Mesothelial cell of epicardium (in vitro differentiated cells): ENCODE measurements around the gene ASF1B. TPM values are rescaled to one million over a fixed set of nuclear protein-coding genes. Genes with fewer than 3 reads are reported as not detected.
A peak's percentile ranks its signal among the peaks of the same experiment; 100 is the strongest.

Experiments
- DNase-seq, 2 experiments: peaks; one replicate each; pipeline ENCODE4 v3.0.0; 2021; ENCODE audit warnings: low spot score in 2 of 2; ENCODE audit not compliant: unreplicated experiment in 2 of 2
- H3K27ac Mint-ChIP-seq: 2 replicates; pipeline ENCODE4 v1.8.0; 2021; ENCODE audit warnings: mixed read lengths
- H3K27me3 Mint-ChIP-seq: 2 replicates; pipeline ENCODE4 v1.8.0; 2021; ENCODE audit warnings: low read depth, mixed read lengths
- H3K36me3 Mint-ChIP-seq: 2 replicates; pipeline ENCODE4 v1.8.0; 2021; ENCODE audit warnings: mixed read lengths
- H3K4me1 Mint-ChIP-seq: 2 replicates; pipeline ENCODE4 v1.8.0; 2021; ENCODE audit warnings: mixed read lengths
- H3K4me3 Mint-ChIP-seq: 2 replicates; pipeline ENCODE4 v1.8.0; 2021; ENCODE audit warnings: mild to moderate bottlenecking, moderate library complexity, mixed read lengths
- H3K9me3 Mint-ChIP-seq: 2 replicates; pipeline ENCODE4 v1.8.0; 2021; ENCODE audit warnings: mixed read lengths
- total RNA-seq: library from RNA; stranded (reverse); gene quantifications from 3 replicates; pipeline ENCODE4 v1.2.1, GENCODE V29; 2021
- TF ChIP-seq, protein P1 (sequence below): fragments of 200-600 bp; sonication (generic); IDR thresholded peaks from one replicate; pipeline ENCODE4 v1.5.0; 2021; ENCODE audit warnings: antibody characterized with exemption; ENCODE audit not compliant: unreplicated experiment

ASF1B gene
- total RNA-seq, 1 donor from 2014 or later = 8.4 TPM

- TF ChIP-seq, protein P1, sequence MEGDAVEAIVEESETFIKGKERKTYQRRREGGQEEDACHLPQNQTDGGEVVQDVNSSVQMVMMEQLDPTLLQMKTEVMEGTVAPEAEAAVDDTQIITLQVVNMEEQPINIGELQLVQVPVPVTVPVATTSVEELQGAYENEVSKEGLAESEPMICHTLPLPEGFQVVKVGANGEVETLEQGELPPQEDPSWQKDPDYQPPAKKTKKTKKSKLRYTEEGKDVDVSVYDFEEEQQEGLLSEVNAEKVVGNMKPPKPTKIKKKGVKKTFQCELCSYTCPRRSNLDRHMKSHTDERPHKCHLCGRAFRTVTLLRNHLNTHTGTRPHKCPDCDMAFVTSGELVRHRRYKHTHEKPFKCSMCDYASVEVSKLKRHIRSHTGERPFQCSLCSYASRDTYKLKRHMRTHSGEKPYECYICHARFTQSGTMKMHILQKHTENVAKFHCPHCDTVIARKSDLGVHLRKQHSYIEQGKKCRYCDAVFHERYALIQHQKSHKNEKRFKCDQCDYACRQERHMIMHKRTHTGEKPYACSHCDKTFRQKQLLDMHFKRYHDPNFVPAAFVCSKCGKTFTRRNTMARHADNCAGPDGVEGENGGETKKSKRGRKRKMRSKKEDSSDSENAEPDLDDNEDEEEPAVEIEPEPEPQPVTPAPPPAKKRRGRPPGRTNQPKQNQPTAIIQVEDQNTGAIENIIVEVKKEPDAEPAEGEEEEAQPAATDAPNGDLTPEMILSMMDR = no peak
- no peaks in the 10 kb centered on the region for H3K27me3 Mint-ChIP-seq
- H3K27ac Mint-ChIP-seq = no peak overlapping the region
- H3K4me3 Mint-ChIP-seq = no peak overlapping the region
- H3K4me1 Mint-ChIP-seq = no peaks in the 10 kb centered on the region
- peaks cover 13% of the 10 kb centered on the region for H3K36me3 Mint-ChIP-seq
- DNase-seq = no peak
- H3K9me3 Mint-ChIP-seq = no peaks in the 10 kb centered on the region
Observed at GRCh38 chr19:14102102-14102696, 34.2 kb downstream of the ASF1B start.

DNA sequence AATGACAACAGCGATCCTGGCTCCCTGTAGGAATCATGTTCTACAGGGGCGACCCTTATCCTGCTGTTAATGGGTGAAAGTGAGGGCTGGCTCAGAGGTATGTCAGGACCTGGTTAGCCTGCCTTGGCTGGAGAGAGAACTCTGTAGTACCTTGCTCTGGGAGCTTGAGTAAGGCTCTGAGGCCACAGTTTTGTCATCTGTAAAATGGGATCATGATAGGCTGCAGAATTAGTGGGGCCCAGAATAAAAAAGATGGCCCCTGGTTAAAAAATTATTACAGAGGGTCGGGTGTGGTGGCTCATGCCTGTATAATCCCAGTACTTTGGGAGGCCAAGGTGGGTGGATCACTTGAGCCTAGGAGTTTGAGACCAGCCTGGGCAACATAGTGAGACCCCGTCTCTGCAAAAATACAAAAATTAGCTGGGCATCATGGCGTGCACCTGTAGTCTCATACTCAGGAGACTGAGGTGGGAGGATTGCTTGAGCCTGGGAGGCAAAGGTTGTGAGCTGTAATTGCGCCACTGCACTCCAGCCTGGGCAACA lies 35.3 kb downstream of the ASF1B start:
- Mint-ChIP-seq H3K27ac (no peak overlapping the region), H3K27me3 (no peaks in the 10 kb centered on the region), H3K9me3 (no peaks in the 10 kb centered on the region), H3K4me1 (no peaks in the 10 kb centered on the region), H3K36me3 (peaks cover 19% of the 10 kb centered on the region), H3K4me3 (no peak overlapping the region)
- TF ChIP-seq, protein P1 = no peak
- DNase-seq = no peak

DNA sequence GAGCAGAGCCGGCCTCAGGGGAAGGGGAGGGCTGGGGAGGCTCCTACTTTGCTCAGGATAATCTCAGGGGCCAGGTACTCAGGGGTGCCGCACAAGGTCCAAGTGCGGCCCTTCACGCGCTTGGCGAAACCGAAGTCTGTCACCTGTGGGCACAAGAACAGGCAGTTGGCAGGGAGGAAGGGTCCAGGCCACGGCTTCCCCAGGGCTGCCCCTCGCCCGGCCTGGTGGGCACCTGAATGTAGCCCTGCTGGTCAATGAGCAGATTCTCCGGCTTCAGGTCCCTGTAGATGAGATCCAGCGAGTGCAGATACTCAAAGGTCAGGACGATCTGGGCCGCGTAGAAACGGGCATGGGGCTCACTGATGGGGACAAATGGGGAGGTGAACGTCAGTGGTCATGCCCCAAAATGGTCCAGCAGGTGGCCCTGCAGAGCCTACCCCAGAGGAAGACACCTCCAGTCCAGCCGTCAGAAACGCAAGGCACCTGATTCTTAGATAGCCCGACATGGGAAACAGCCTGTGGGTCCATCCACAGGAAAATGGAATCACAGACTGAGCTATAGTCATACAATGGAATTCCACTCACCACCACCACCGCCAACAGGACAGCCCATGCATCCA lies 38.7 kb downstream of the ASF1B start:
- Mint-ChIP-seq H3K9me3 (peaks cover 4% of the 10 kb centered on the region), H3K27me3 (no peaks in the 10 kb centered on the region), H3K27ac (no peak overlapping the region), H3K4me1 (no peaks in the 10 kb centered on the region), H3K4me3 (no peak overlapping the region), H3K36me3 (peaks cover 27% of the 10 kb centered on the region)
- TF ChIP-seq, protein P1 = no peak
- DNase-seq = peak in 1 of 2 experiments; percentile 35

- peaks cover 8% of the 10 kb centered on the region for H3K4me1 Mint-ChIP-seq
Observed at GRCh38 chr19:14096272-14096992, 40.0 kb downstream of the ASF1B start.

DNA sequence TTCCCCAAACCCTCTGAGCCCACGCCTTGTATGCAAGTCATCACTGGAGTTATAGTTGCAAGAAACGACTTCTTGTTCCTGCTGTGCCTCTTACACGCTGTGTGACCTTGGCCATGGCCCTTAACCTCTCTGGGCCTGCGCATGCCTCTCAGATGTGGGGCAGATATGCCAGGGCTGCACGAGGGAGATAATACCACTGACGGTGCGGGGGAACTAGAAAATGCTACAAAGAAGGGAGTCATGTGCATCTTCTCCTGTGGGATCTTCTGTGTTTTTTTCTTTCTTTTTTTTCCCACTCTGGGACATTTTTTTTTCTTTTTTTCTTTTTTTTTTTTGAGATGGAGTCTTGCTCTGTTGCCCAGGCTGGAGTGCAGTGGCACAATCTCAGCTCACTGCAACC lies 41.5 kb downstream of the ASF1B start:
- Mint-ChIP-seq H3K27ac (no peak overlapping the region), H3K9me3 (peaks cover 4% of the 10 kb centered on the region), H3K4me1 (peaks cover 9% of the 10 kb centered on the region), H3K4me3 (no peak overlapping the region), H3K36me3 (peaks cover 22% of the 10 kb centered on the region), H3K27me3 (no peaks in the 10 kb centered on the region)
- TF ChIP-seq, protein P1 = no peak
- DNase-seq = no peak

More at GRCh38 chr19:14096272-14096992, 40.0 kb downstream of the ASF1B start:
- H3K27me3 Mint-ChIP-seq = no peaks in the 10 kb centered on the region
- H3K9me3 Mint-ChIP-seq = peaks cover 4% of the 10 kb centered on the region
- H3K36me3 Mint-ChIP-seq = peaks cover 27% of the 10 kb centered on the region
- no peak for DNase-seq
- TF ChIP-seq, protein P1 = no peak
- no peak overlapping the region for H3K27ac Mint-ChIP-seq
- H3K4me3 Mint-ChIP-seq = no peak overlapping the region
